Measurements from ENCODE around the gene USP13.

USP13 gene

GRCh38 chr3:179796421-179796820, 143.6 kb downstream of the USP13 start:
- no peak for DNase-seq (ENCODE audit: low spot score)

GRCh38 chr3:179797192-179797591, 144.4 kb downstream of the USP13 start:
- DNase-seq (ENCODE audit: low spot score), result no peak

- peak; percentile 49 for DNase-seq (ENCODE audit: low spot score)
Observed at GRCh38 chr3:179801263-179801662, 148.4 kb downstream of the USP13 start.

GRCh38 chr3:179801856-179802255, 149.0 kb downstream of the USP13 start:
- no peak for DNase-seq (ENCODE audit: low spot score)

- DNase-seq (ENCODE audit: low spot score), result peak; percentile 3
Observed at GRCh38 chr3:179806177-179806576, 153.3 kb downstream of the USP13 start.

GRCh38 chr3:179807588-179807987, 154.7 kb downstream of the USP13 start:
- DNase-seq (ENCODE audit: low spot score), result no peak

GRCh38 chr3:179809639-179810038, 156.8 kb downstream of the USP13 start:
- no peak for DNase-seq (ENCODE audit: low spot score)

- DNase-seq (ENCODE audit: low spot score), result peak; percentile 67
Observed at GRCh38 chr3:179811321-179812095, 158.7 kb downstream of the USP13 start.

- no peak for DNase-seq (ENCODE audit: low spot score)
Observed at GRCh38 chr3:179812096-179812382, 159.2 kb downstream of the USP13 start.

- no peak for DNase-seq (ENCODE audit: low spot score)
Observed at GRCh38 chr3:179819379-179819778, 166.5 kb downstream of the USP13 start.

- DNase-seq (ENCODE audit: low spot score), result no peak
Observed at GRCh38 chr3:179822296-179822695, 169.5 kb downstream of the USP13 start.

- DNase-seq (ENCODE audit: low spot score), result no peak
Observed at GRCh38 chr3:179825527-179826246, 172.8 kb downstream of the USP13 start.

GRCh38 chr3:179826247-179826637, 173.4 kb downstream of the USP13 start:
- DNase-seq (ENCODE audit: low spot score), result no peak

GRCh38 chr3:179828738-179829137, 175.9 kb downstream of the USP13 start:
- DNase-seq (ENCODE audit: low spot score), result no peak

GRCh38 chr3:179829401-179829800, 176.6 kb downstream of the USP13 start:
- no peak for DNase-seq (ENCODE audit: low spot score)

- no peak for DNase-seq (ENCODE audit: low spot score)
Observed at GRCh38 chr3:179832333-179832854, 179.6 kb downstream of the USP13 start.

- DNase-seq (ENCODE audit: low spot score), result no peak
Observed at GRCh38 chr3:179833294-179833693, 180.5 kb downstream of the USP13 start.

GRCh38 chr3:179837374-179837773, 184.5 kb downstream of the USP13 start:
- DNase-seq (ENCODE audit: low spot score), result no peak
